Fibroblast of pulmonary artery (primary cell): ENCODE data around the gene NOS1AP.

Source experiments
- DNase-seq: peaks from one replicate; pipeline ENCODE4 v3.0.0-alpha.2; 2010; ENCODE audit warnings: low read depth
- H3K4me3 ChIP-seq: replicated peaks from 2 replicates; pipeline ENCODE4 v1.5.1; 2011; ENCODE audit warnings: low read depth, mild to moderate bottlenecking, control low read depth, low read length, moderate library complexity
- TF ChIP-seq, protein P1 (sequence below): IDR thresholded peaks from 2 replicates; pipeline ENCODE4 v1.5.1; 2011; ENCODE audit warnings: mild to moderate bottlenecking, control low read depth, low read length, inconsistent platforms; ENCODE audit errors: missing control alignments

The NOS1AP gene

DNA sequence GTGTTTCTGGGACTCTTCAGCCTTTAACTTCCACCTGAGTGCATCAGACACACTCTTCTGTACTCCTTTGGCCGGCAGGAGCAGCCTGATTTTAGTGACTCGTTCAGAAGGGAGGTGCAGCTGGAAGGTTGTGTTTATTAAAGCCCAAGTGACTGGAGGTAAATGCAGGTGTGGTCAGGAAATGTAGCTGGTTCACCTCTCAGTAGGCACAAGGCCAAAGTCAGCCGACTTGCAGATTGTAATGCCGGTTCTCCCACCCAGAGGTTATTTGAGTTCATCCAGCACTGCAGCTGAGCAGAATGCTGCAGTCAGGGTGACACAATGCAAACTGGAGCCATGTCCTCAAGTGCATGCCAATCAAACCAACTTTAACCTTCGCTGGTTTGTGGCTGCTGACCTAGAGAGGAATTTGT is 215.7 kb downstream of the NOS1AP start:
- TF ChIP-seq, protein P1, sequence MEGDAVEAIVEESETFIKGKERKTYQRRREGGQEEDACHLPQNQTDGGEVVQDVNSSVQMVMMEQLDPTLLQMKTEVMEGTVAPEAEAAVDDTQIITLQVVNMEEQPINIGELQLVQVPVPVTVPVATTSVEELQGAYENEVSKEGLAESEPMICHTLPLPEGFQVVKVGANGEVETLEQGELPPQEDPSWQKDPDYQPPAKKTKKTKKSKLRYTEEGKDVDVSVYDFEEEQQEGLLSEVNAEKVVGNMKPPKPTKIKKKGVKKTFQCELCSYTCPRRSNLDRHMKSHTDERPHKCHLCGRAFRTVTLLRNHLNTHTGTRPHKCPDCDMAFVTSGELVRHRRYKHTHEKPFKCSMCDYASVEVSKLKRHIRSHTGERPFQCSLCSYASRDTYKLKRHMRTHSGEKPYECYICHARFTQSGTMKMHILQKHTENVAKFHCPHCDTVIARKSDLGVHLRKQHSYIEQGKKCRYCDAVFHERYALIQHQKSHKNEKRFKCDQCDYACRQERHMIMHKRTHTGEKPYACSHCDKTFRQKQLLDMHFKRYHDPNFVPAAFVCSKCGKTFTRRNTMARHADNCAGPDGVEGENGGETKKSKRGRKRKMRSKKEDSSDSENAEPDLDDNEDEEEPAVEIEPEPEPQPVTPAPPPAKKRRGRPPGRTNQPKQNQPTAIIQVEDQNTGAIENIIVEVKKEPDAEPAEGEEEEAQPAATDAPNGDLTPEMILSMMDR: no peak
- no peak for DNase-seq
- no peak overlapping the region for H3K4me3 ChIP-seq

DNA sequence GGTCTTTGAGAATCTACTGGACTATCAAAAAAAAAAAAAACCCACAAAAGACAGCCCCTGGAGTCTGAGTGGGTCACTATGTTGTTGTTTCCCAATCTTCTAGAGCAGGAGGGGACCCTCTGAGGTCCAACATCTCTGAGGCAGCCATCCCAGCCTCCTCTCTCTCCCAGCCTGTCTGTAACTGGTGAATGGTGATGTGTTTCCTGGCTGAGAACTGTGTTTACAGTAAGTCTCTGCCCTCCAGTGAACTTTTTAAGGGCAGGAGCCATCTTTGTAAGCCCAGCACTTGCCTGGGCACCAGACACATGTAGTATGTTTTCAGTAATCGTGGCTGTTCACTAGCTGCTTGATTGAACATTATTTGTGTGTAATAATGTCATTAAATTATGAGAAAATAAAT is 221.5 kb downstream of the NOS1AP start:
- TF ChIP-seq, protein P1: no peak
- H3K4me3 ChIP-seq: no peak overlapping the region
- DNase-seq: no peak

DNA sequence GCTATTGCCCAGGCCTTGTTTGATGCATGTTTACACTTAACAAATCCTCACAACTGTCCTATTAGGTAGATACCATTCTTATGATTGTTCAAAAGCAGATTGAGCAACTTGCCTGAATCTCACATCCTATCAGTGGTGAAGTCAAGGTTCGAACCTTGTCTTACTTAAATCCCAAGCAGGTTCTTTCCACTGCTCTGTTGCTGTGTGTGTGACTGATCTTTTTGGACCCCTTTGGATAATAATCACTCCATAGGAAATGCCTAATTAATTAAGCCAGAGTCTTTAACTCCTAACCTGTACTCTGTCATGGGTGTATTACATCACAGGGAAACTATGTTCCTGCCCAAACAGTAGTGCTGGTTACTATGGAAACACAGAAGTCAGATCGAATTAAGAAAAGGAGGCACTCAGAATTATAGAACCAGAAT is 222.9 kb downstream of the NOS1AP start:
- peak; percentile 39 for DNase-seq
- TF ChIP-seq, protein P1: no peak
- H3K4me3 ChIP-seq: no peak overlapping the region

DNA sequence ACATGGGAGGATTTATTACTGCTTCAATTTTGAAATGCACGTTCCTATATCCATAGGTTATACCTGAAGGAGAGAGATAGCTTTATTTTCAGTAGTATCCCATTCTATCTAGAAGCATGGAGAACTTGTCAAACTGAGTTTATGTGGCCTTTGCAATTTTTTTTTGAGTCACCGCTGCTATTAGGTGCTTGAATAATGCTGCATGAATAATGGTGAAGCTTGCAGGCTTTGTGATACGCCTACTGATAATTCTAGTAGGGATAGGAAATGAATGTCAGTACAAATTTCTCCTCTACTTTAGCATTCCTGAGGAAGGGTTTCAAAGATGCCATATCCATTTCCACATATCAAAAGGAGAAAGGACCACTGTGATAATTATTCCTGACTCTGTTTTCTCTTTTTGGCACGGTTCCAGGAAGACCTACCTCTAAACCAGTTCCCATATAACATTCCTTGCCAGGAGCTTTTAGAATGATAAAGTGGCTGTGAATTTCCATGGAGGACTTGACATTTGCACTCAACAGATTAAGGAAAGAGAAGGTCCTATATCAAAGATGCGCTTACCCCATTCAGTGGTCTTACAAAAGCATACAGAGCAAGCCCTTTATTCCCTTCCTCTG is 223.7 kb downstream of the NOS1AP start:
- TF ChIP-seq, protein P1: no peak
- no peak for DNase-seq
- H3K4me3 ChIP-seq: no peak overlapping the region

DNA sequence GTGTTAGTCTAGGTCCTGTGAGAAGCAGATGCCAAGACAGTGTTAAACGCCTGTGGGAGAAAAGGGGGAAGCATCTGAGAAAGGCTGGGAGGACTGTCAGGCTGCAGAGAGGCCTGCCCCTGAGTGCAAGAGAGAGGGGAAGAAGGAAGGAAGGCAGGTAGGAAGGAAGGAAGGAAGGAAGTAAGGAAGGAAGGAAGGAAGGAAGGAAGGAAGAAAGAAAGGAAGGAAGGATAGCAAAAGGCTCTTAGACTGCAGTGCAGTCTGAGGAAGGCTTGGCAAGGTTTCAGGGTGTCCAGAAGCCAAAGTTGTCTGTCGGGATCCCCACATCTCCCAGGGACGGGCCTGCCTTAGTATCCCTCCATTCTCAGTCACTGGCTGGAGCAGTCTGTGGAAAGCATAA is 224.5 kb downstream of the NOS1AP start:
- no peak for DNase-seq

DNA sequence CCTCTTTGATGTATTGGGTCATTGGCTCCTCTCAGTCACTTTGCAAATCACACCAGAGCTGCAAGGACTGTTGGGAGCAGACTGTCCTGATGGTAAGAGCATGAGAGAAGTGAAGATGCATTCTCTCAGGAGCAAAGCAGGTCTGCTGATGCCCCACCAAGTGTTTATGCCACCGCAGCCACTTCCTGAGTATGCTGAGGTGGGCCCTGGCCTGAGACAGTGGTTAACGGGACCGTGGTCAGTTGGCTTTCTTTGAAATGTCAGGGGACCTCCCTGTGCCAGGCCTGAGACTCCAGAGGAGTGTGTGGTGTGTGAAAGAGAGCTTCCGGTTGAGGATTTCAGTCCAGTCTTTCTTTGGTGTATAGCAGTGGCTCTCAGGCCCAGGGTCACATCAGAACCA is 227.7 kb downstream of the NOS1AP start:
- DNase-seq: no peak
- TF ChIP-seq, protein P1: no peak
- H3K4me3 ChIP-seq: no peak overlapping the region

More for the DNA sequence above, 224.5 kb downstream of the NOS1AP start:
- TF ChIP-seq, protein P1: no peak
- no peak overlapping the region for H3K4me3 ChIP-seq

DNA sequence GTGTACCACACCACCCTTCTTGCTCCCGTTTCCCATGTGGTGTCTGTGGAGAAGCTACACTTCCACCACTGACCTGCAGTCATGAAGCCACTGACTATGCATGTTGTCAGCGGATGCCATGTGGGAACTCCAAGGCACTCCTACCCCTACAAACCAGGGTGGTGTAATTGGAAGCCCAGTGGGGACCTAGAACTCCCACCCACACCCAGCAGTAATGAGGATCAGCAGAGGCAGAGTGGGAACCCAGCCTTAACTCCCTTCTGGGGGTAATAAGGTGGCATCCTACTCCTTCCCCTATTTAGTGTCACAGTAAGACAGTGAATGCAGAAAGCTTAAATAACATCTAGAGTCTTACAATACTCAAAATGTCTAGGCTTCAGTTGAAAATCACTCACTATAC is 228.8 kb downstream of the NOS1AP start:
- TF ChIP-seq, protein P1: no peak
- H3K4me3 ChIP-seq: no peak overlapping the region
- no peak for DNase-seq
